Fibroblast of skin of back (primary cell): ENCODE data around the gene CSTPP1.
"Not testable (repeated sequence)": the region's sequence is repeated elsewhere in the genome, so short reads cannot be mapped to it uniquely, and the experiment has no call there.

Experiments
- DNase-seq: peaks from one replicate; pipeline ENCODE4 v3.0.0-alpha.2; 2013

CSTPP1 gene

DNA sequence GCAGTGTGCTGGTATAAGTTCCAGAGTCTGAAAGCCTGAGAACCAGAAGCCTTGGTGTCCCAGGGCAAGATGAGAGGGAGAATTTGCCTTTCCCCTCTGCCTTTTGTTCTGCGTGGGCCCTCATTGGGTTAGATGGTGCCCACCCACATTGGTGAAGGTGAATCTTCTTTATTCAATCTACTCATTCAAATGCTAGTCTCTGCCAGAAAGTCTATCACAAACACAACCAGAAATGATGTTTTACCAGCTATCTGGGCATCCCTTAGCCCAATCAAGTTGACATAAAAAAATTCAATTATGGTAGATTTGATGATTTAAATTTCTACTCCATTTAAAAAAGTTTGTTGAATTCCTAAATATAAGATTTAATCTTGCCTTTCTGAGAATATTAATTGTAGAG lies 22.2 kb downstream of the CSTPP1 start:
- no peak for DNase-seq

- DNase-seq: no peak
These were observed 24.5 kb downstream of the CSTPP1 start for GRCh38 chr11:46961041-46961440.

- not testable (repeated sequence) for DNase-seq
These were observed 25.3 kb downstream of the CSTPP1 start for GRCh38 chr11:46961886-46962285.

GRCh38 chr11:46963844-46964243 lies 27.3 kb downstream of the CSTPP1 start:
- no peak for DNase-seq

- no peak for DNase-seq
These were observed 30.2 kb downstream of the CSTPP1 start for GRCh38 chr11:46966773-46967172.

DNA sequence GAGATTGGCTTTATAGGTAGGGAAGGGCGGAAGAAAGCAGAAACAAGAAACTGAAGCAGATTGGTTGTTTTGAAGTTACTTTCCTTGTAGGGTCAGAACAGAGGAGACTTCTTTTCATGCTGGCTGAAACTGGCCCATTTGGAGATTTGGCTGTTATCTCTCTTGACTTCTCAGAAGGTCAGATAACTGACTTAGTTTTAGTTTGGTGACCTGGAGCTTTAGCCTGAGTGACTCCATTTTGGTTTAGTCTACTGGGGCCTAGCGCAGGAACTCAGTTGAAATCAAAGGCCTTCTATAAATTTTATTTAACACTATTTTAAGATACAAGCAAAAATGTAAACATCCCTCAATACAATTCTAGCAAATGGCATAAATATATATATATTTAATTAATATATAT lies 31.4 kb downstream of the CSTPP1 start:
- no peak for DNase-seq

DNA sequence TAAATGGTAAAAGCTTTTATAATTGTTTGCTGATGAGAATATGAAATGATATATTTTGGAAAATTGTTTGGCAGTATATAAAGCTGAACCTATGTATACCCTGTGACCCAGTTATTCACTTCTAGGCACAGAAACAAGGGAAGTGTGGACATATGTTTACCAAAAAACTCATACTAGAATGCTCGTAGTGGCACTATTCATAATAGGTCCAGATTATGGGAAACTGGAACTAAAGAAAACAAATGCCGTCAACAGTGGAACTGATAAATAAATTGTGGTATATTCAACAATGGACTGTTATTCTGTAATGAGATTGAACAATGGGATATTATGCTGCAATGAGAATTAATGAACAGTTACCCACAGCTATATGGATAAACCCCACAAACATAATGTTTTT lies 32.8 kb downstream of the CSTPP1 start:
- no peak for DNase-seq

GRCh38 chr11:46970913-46971625 lies 34.5 kb downstream of the CSTPP1 start:
- no peak for DNase-seq

DNA sequence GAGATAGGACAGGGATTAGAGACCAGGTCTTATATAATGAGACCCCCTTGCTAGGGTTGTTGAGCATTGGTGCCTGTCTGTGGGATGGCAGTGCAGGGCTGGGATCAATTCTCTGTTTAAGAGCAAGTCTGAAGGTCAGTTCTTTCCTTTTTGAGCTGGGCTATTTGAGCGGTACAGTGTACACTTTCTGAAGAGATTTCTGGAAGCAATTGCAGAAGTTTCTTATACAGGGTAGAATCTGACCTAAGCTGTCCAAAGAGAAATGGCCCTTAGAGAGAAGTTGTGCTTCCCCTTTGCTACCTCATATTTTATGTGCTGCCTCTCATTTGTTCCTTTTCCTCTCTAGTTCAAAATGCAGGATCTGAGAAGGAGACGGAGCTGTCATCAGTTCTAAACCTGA lies 35.8 kb downstream of the CSTPP1 start:
- no peak for DNase-seq

DNA sequence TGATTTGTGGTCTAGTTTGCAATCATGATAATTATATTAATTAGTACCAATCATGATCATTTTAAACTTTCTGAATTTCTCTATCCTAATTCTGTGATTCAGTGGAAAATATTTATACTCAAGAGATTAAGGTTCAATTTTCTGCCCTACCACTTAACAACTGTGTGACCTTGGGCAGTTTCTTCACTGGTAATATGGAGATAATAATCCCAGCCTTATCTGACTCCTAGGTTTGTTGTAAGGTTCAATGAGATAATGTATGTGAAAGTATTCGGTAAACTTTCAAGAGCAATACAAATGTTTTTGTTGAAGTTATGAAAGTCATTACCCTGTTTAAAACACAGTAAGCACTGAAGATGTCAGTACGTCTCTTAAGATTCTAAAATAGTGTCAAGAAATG lies 36.3 kb downstream of the CSTPP1 start:
- no peak for DNase-seq

DNA sequence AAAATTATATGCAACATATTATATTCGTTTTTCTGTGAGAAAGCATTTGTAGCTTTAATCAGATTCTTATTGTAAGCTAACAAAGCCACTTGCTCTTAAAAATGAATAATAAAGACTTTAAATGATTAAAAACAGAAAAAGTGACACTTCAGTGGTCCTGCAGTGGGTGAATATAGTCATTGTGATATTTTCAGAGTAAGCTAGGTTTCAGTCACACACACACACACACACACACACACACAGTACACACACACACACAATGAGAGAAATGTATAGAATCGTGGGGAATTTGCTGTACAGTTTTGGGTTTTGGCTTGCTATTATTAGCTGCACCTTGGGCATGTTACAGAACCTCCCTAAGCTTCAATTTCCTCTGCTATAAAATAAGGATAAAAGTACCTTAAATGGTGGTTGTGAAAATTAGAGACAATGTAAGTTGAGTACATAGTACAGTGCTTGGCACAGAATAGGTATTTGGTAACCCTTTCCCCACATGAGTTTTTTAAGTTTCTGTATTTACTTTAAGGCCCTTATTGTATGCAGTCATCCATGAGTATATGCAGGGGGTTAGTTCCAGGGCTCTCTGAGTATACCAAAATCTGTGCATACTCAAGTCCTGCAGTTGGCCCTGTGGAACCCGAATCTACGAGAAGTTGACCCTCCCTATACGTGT lies 39.8 kb downstream of the CSTPP1 start:
- DNase-seq: no peak

GRCh38 chr11:46977038-46977813 lies 40.7 kb downstream of the CSTPP1 start:
- no peak for DNase-seq

- DNase-seq: peak; percentile 36
These were observed 41.5 kb downstream of the CSTPP1 start for GRCh38 chr11:46978005-46978491.

- no peak for DNase-seq
These were observed 42.8 kb downstream of the CSTPP1 start for GRCh38 chr11:46979358-46979757.

DNA sequence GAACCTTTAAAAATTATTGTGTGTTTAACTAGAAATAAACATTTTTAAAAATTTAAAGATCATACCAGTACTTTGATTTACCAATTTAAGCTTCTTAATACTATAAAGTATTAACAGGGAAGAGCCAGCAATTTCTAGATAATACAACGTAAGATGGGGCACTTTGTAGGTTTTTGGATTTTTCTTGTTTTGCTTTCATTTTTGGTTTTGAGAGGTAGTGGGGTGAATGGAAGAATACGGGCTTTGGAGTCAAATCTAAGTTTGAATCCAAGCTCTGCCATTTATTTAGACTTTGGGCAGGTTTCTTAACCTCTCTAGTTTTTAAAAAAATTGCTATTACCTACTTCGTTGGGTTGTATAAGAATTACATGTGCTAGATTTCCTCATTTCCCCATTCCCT lies 44.9 kb downstream of the CSTPP1 start:
- DNase-seq: no peak

DNA sequence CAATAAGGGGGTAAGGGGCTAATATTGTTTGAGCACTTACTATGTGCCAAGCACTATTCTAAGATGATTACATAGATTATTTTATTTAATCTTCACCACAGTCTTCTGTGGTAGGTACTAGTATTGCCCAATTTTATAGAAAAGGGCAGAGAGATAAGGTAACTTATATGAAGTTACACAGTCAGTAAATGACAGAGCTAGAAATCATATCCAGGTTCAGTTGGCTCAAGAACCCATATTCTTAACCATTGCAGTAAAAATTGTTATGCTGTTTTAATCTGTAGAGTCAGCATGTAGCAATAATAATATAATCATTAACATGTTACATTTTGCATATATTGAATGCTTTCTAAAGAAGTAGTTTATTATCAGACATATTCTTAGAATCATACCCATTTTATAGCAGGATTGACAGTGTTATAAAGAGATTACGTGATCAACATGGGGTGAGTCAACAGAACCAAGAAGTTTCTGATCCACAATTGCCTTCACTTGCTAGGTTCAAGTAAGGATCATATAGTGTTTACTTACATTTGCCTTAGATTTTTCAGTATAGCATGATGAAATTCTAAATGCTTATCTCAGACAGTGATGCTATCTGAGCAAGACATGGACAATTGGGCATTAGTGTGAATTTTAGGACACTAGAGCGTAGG lies 46.4 kb downstream of the CSTPP1 start:
- DNase-seq: no peak

- no peak for DNase-seq
These were observed 47.0 kb downstream of the CSTPP1 start for GRCh38 chr11:46983598-46983997.

DNA sequence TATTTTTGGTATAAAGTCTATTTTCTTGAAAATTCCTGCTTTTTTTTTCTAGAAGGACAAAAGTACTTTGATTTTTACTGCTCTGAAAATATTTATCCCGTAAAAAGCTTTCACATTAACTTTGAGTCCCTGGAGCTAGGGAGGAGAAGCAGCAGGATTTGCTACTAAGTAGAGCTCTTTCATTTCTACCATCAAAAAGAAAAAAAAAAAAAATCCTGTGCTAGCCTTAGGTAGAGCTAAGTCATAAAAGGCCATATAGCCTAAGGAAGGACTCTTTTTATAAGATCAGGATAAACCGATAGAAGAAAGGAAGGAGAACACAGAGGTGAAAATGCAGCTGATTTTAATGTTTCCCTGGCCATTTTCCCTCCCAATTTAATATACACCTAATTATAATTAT lies 48.0 kb downstream of the CSTPP1 start:
- DNase-seq: no peak

DNA sequence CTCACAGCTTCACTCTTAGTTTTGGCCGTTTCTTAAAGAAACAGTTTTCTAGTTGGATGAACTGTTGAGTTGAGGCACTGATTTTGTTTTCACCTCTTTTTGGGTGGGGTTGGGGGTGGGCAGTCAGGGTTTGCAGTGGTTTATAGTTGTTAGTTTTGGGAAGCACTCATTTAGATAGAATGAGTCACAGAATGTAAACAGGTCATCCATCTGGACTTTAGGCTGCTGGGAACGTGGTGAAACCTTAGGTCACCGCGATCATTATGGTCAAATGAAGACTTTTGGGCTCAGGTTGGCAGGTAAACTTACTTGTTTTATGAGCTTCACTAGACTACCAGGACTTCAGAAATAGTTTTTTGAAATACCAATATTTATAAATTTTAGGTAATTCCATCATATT lies 48.4 kb downstream of the CSTPP1 start:
- no peak for DNase-seq

DNA sequence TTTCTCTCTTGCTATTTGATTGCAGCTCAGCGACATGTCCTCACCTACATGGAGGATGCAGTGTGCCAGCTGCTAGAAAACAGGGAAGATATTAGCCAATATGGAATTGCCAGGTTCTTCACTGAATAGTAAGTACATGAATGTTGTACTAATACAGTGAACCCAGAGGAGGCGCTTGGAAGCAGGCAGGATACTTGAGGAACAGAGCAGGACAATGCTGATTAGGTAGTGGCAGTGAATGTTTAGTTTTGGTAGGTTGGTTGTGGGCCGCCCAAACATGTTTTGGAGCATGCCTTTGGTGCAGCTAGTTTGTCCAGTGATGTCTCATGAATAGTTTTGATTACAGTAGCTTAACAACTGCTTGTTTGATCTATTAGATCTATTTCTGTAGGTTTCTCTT lies 50.6 kb downstream of the CSTPP1 start:
- no peak for DNase-seq

DNA sequence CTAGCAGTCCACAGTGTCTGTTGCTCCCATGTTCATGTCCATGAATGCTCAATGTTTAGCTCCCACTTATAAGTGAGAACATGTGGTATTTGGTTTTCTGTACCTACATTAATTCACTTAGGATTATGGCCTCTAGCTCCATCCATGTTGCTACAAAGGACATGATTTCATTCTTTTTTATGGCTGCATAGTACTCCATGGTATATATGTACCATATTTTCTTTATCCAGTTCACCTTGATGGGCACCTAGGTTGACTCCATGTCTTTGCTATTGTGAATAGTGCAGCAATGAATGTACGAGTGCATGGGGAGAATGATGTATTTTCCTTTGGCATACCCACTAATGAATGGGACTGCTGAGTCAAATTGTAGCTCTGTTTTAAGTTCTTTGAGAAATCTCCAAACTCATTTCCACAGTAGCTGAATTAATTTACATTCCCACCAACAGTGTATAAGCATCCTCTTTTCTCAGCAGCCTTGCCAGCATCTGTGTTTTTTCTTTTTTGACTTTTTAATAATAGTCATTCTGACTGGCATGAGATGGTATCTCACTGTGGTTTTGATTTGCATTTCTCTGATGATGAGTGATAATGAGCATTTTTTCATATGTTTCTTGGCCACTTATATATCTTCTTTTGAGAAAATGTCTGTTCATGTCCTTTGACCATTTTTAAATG lies 53.4 kb downstream of the CSTPP1 start:
- not testable (repeated sequence) for DNase-seq

DNA sequence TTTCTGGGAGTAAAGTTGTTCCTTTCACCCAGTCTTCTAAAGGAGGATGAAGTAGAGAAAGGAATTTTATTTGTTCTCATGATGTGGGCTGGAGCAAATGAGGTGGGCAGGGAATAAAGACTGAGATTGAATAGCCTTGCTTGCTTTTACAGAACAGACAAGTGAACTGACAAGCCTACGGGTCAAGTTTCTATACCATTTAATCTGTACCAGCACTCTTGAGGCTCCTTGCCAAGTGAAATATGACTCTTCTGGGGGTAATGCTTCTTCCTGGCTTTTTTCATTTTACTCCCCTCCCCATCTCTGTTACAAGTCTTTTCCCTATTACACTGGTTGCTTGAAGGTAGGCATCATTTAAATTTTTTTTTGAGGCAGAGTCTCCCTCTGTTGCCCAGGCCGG lies 54.8 kb downstream of the CSTPP1 start:
- no peak for DNase-seq
